Measurements from ENCODE around the gene IL17REL.

The IL17REL gene

DNA sequence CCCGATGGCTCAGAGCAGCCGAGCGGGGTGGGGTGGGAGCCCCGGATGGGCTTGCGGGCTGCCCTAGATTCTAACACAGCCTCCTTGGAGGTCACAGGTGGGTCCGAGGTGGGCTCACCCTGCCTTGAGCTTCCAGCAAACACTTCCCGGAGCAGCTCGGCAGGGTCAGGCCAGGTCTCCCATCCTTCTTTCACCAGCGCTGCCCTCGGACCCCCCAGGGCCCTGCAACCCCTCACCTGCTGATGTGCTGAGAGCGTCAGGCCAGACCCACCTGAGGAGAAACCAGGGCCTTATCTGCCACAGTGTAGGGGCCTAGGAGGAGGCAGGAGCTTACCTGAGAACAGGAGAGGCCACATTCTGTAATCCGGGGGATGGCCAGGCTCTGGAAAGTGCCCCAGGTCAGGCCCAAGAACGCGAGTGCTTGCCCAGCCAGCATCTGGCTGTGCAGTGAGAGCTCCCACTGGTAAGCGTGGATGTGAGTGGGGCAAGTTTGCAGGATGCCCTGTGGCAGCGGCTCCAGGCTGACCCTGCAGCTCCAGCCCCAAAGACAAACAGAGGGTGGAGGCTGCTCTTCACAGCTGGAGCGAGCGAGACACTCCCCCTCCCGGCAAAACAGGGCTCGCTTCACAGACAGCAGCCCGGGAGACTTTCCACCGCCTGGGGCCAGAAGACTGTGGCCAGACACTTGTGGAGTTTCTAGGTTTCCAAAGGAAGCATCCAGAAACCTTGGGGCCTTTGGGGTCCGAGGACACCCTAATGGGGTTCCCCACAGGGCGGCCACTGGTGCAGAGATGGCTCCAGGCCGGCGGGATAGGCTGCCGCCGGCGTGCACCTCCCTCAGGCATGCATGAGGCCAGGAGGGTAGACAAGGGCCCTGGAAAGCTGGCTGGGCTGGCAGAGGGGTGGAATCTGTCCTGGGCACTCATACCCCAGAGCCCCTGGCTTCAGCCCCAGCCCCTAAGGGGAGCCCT lies at the start of gene IL17REL:
Gene IL17REL, minus strand, starts transcription at position 555 of the 971 bp plus-strand sequence. Its CDS starts 119 bp downstream, at position 436.
- DNase-seq (ENCODE audit: low spot score), result no peak

DNA sequence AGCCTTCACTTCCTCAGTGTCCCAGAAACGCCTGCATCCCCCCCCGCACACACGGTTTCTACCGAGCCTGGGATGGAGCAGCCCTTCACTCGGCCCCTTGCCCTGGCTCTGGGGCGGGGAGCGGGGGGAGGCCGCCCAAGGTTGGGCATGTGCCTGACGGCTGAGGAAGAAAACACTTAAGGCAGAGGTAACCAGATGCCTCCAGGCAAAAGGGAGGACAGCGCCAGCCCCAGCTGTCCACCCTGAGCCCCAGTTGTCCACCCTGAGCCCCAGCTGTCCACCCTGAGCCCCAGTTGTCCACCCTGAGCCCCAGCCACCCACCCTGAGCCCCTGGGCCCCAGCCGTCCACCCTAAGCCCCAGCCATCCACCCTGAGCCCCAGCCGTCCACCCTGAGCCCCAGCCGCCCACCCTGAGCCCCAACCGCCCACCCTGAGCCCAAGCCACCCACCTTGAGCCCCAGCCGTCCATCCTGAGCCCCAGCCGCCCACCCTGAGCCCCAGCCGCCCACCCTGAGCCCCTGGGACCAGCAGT lies 49.3 kb upstream of the IL17REL start:
- DNase-seq (ENCODE audit: low spot score), result no peak

DNA sequence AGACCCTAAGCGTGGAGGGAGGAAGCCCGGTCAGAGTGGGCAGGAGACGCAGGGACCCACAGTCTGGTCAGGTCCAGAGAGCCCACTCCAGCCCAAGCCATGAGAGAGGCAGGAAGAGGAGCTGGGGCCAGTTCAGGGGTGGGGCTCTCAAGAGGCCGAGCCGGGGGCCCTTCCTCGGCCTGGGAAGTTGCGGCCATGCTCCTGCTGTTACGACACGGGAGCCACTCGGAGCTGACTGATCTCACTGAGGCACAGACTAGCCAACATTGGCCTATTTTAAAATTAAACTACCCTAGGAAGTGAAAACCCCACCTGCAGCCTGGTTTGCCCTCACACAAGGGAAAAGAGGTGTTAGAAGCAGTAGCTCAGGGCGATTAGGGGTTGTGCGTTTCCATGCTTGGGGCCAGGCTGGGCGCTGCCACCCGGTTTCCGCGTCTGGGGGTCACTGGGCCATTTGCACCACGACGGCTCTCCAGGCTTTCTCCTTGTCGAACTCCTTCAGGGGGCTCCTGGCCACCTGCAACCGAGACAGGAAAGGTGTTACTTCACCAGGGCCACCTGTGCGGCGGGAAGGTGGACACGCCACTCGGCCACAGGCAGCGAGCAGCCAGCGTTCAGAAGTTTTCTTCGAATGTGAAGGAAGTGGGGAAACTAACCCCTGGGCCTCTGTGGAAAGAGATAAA lies 48.7 kb upstream of the IL17REL start:
- DNase-seq (ENCODE audit: low spot score), result no peak

DNA sequence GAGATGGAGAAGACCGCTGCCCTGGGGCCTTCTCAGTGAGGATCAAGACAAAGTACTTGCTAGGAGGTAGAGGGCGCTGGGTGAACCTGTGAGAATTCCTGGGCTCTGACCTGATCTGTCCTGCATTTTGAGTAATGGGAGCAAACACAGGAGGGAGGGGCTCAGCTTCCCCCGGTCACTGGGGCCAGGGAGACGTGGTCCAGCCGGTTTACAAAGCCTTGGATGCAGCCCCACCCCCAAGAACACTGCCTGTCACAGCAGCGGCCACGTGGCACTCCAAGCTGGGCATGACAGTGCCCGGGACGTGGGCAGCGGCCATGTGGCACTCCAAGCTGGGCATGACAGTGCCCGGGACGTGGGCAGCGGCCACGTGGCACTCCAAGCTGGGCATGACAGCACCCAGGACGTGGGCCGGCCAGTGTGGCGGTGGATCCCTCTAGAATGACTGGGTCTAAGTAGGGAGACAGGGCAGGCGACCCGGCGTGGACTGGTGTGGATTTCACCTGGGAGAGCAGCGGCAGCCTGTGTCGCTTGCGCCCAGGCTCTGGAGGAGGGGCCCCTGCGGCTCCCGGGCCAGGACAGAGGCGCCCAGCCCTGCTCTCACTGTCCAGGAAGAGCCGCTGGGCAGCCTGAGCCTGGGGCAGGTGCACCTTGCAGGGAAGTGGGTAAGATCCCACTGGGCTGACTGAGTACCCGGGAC lies 48.0 kb upstream of the IL17REL start:
- no peak for DNase-seq (ENCODE audit: low spot score)

DNA sequence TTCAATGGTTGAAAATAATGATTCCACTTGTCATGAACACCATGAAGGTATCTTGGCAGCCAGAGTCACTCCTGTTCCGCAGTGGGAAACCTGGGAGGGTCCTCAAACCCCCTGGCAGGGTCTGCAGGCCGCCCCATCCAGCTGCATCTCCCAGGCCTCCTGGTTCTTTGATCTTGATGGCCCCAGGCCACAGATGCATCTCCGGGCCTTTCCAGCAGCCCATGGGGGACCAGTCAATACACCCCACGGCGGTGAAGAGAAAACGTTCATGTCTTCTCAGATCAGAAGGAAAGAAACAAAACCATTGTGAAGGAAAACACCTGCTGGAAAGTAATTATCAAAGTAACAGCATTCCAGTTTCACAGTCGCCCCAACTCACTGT lies 47.3 kb upstream of the IL17REL start:
- DNase-seq (ENCODE audit: low spot score), result no peak

DNA sequence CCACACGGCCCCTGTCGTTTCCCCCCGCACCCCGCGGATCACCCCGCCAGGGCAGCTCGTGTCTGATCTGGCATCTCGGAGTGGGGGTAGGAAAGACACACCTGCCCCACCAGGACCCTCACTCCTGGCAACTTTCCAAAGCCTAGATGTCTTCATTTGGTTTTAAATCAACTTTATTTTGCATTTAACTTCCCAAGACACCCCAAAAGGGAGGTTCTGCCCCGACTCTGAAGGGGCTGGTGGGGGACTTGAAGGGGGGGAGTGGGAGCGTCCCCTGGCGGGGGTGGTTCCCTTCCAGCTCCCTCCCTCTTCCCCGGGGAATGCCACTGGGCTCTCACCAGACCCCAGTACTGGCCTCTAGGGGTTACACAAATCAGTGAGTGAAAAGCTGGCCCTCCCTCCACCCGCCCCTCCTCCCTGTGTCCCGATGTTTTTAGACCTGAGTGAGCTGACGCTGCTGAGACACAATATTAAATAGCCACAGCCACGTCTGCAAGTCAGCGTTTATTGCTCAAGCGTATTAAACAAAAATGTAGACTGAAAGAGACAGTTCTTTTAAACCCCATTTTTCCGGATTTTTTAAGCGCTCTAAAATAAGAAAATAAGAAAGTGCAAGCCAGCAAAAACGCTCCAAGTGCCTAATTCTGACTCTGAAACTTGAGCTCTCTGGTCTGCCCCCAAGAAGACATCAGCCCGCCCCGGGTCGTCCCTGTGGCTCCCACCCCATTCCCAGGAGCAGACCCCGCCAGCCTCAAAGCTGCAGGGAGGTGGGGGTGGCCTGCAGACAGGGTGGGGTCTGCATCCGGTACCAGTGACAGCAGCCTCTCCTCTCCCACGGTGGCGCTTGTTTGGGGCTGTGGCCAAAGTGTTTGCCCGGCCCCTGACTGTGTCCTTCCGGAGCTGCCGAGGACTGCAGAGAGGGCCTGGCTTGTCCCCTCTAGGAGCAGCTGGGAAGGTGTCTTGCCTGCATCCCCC lies 46.6 kb upstream of the IL17REL start:
- DNase-seq (ENCODE audit: low spot score), result peak; percentile 72

DNA sequence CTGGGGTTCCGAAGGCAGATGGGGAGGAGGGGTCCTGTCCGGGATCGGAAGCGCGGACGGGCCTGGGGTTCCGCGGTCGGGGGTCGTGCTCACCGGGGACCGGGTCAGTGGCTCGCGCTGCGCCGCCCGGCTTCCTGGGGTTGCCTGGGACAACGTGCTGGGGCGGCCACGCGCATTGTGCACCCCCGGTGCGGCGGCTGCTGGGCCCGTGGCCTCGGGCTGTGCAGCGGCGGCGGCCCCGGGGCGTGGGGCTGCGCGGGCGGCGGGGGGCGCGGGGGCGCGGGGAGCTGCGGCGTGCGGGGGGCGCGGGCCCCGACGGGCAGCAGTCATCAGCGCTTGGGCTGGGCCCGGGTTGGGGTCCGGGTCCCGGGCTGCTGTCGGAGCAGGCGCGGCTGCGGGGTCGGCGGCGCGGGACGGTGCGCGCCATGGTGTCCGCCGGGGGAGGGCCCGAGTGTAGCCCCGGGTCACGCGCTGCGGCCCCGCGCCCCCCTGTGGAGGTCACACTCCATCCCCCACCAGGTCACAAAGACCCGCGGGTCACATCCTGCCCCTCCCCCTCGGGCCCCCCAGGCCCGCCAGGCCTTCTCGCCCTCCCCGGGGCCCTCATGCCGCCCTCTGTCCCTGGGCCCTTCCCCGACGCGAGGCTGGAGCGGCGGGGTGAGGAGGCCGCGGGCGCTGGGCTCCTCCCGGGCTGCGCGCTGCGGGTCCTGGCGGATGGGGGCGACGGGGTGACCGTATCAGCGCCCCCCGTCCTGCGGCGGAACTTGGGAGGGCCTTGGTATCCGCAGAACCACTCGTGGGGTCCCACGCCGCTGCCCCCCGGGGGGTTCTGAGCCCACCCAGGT lies 45.7 kb upstream of the IL17REL start, which contains the start of gene TTLL8:
Gene TTLL8, minus strand, starts transcription at position 238 of the 845 bp plus-strand sequence.
- DNase-seq (ENCODE audit: low spot score), result no peak

DNA sequence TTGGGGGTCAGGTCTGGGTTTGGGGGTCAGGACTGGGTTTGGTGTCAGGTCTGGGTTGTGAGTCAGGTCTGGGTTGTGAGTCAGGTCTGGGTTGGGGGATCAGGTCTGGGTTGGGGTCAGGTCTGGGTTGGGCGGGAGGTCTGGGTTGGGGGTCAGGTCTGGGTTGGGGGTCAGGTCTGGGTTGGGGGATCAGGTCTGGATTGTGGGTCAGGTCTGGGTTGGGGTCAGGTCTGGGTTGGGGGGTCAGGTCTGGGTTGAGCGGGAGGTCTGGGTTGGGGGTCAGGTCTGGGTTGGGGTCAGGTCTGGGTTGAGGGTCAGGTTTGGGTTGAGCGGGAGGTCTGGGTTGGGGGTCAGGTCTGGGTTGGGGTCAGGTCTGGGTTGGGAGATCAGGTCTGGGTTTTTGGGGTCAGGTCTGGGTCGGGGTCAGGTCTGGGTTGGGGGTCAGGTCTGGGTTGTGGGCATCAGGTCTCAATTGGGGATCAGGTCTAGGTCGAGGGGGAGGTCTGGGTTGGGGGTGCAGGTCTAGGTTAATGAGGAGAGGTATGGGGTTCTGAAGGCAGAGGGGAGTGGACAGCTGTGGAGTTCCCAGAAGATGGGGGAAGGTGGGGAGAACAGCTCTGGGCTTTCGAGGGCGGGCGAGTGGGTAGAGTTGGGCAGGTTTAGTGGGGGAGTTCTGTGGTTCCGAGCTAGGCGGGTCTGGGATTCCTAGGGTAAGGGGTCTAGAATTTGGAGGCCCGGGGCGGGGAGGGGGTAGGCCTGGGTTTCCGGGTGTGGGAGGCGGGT lies 44.9 kb upstream of the IL17REL start:
- no peak for DNase-seq (ENCODE audit: low spot score)

DNA sequence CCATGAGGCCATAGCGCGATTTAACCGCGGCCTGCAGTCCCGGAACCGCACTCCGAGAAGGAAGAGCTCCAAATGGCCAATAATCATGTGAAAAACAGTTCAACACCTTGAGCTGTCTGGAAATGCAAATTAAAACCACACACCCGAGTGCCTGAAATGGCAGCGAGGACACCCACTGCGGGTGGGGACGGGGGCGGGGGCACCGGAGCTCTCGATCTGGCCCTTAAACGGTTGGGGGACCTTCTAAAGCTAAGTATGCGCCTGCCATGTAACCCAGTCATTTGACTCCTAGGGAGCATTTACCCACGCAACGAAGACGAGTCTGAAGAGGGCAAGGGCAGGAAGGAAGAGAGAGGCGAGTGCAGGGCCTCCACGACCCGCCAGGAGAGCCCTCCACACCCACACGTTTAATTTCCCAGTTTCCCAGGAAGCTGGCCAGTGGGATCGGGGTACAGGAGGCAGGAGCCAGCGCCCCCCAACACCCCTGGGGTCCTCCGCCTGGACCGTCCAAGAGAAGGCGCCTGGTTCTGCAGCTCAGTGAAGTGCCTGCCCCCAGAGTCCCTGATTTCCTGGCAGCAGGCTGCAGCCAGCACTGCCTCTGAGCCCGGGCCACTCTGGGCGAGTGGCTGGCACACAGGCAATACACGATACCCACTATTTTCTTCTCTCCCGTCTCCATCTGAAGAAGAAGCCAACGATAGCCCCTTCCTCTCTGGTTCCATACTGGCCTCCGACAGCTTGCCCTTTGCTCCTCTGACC lies 43.8 kb upstream of the IL17REL start:
- DNase-seq (ENCODE audit: low spot score), result peak; percentile 84

DNA sequence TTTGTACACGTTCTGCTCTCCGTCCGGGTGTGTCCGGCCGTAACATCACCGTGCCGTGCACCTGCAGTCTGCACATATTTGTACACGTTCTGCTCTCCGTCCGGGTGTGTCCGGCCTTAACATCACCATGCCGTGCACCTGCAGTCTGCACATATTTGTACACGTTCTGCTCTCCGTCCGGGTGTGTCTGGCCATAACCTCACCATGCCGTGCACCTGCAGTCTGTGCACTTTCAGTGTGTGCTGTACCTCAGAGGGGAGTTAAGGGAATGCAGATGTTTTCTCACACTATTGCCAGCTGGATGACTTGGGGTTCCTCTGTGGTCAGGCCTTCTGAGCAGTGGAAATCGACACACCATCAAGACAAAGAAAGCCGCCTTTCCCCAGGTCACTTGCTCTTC lies 41.3 kb upstream of the IL17REL start:
- no peak for DNase-seq (ENCODE audit: low spot score)

DNA sequence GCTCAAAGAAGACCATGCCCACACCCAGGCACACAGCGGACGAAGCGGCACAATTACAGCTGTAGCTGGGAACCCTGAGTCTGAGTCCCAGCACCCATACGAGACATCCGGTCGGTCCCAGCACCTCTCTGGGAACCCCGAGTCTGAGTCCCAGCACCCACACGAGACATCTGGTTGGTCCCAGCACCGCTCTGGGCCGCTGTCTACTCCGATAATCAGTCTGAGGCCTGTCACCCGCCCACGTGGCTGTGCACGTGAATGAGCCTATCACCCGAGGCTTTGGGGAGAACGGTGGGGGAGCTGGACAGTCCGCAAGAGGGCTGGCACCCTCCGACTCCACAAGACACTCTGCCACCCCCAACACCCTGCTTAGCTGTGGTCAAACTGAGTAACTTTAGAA lies 39.4 kb upstream of the IL17REL start:
- DNase-seq (ENCODE audit: low spot score), result no peak

DNA sequence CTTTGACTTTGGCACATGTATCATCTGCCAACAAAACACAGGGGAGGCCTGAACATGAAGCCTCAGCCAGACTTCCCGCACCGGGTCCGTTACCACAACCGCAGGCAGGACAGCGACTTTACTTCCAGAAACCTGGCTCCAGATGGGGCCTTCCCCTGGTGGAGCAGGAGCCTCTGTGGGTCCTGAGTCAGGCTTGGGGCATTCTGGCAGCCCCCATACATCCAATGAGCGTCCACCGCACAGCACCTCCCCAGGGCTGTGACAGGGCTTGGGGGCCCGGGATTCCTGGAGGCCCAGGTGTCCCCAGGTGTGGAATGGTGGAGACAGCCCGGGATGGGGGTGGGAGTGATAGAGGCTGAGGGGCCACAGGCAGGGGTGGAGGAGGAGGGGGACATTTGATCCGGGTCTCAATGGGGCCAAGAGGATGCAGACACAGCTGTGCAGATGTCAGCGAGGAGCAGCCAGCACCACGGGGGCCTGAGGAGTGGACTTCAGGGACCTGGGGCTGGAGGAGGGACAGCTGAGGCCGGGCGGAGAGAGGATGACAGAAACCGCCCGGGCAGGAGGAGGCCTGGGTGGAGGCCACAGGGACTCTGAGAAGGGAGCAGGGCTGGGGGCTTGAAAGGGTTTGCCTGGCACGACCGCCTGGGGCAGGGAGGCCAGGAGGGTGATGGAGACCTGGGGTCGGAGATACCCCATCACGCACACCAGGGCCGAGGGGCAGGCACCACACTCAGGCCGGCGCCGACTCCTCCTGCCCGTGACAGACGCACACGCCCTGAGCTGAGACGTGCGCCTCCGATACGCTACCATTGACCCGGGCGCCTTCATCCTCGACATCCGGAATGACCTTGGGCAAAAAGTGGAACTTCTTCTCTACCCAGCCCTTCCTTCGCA lies 37.0 kb upstream of the IL17REL start:
- DNase-seq (ENCODE audit: low spot score), result no peak

DNA sequence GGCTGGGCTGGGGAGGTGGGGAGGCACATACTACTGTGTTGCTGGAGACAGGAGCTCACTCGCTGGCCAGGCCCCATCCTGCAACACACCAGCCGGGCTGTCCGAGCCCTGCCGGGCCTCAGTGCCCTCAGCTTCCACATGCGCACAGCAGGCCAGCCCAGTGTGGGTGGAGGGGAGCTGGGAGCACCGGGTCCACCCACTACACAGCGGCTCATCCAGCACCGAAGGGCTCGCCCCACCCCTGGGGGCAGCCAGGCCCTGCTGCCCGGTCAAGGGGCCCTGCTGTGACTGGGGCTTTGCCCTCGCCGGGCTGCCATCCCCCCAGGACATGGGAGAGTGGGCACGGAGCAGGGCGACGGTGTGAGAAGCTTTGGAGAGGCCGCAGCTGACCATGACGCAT lies 36.3 kb upstream of the IL17REL start:
- no peak for DNase-seq (ENCODE audit: low spot score)

DNA sequence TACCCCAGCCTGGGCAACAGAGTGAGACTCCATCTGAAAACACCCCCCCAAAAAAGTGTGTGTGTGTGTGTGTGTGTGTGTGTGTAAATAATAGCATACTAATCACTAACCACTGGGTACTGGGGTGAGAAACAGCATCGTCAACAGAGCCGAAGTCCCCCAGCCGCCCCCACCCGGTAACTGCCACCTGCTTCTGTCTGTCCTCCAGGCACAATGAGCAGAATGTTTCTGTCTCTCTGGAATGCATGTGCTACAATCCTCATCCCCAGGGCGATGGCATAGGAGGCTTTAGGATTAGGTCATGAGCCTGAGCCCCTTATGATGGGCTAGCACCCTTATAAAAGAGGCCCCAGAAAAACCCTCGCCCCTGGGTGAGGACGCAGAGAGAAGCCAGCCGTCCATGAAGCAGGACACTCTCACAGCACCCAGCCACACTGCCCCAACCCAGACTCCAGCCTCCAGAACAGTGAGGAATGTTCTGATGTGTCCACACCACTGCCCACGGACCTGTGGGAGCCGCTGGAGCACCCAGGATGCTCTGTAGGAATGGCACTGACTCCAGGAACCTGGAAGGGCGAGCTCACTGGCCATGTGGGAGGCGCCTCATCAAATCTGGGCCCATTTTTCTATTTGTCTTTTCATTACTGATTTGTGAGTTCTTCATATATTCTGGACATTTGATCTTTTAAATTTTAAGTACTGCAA lies 35.6 kb upstream of the IL17REL start:
- DNase-seq (ENCODE audit: low spot score), result no peak

DNA sequence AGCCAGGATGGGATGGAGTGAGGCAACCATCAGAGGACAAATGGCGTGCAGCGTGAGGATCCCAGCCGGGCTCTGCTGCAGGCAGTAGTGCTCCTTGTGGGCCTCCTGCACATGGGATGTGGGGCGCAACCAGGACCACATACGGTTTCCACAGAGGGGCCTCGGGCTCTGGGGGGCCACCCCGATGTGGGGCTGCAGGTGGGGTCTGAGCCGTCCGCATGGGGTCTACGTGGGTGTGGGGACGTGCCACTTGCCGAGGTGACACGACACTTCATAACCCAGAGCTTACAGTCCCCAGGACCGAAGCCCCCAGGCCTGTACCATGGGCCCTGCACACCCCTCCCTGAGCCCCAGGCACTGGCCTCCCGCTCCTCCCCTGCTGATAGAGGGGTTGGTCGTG lies 34.8 kb upstream of the IL17REL start:
- no peak for DNase-seq (ENCODE audit: low spot score)

DNA sequence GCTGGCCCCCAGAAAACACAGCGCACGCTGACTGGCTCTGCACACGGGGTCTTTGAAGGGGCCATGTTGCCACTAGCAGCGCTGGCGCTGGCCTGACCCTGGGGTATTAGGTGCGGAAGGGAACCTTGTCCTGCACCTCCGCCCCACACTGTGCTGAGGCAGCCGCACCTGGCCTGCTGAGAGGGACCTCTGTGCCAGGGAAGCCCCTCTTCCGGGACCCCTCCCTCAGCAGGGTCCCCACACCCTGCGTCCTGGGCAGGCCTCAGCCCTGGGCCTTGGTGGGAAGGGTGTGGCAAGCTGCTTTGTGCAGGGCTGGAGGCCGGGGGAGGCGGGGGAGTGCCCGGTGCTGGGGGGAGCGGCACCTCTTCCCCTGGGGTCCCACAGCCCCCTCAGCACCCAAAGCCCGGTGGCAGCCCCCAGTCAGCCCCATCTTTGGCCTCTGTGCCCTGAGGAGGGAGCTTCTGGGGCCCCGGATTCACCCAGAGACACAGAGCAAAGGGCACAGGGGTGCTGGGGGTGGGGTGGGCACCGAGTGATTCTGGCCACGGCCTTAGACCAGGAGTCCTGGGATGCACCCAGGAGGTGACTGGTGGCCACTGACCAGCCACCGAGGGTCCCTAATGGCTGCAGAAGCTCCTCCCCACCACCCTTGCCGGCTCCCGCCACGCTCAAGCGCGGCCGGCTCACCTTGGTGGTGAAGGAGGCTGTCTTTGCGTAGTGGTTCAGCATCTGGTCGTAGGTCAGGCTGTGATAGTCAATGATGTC lies 34.1 kb upstream of the IL17REL start:
- no peak for DNase-seq (ENCODE audit: low spot score)
